ENCODE data around the gene ARL16. TPM values are rescaled to one million over a fixed set of nuclear protein-coding genes. Genes with fewer than 3 reads are reported as not detected.
A peak's percentile ranks its signal among the peaks of the same experiment; 100 is the strongest.

ARL16 gene
- total RNA-seq, 1 donor from 2014 or later, result 29.5 TPM

DNA sequence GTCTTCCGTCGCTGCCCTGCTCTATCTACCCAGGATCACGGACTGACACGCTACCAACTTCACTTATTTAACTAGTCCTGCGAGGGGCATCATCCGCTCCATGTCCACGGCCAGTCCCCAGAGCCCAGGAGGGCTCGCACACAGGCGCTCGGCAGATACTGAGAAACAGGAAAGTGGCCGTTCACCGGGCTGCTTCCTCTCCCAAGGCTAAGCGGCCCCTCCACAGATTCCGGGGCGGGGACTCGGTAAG, 17.6 kb downstream of the ARL16 start:
- no peaks in the 10 kb centered on the region for H3K27me3 Mint-ChIP-seq (ENCODE audit: low read depth)
- peak overlapping the region; percentile 74 for H3K27ac Mint-ChIP-seq (ENCODE audit: unreplicated experiment)
- TF ChIP-seq, protein P1, sequence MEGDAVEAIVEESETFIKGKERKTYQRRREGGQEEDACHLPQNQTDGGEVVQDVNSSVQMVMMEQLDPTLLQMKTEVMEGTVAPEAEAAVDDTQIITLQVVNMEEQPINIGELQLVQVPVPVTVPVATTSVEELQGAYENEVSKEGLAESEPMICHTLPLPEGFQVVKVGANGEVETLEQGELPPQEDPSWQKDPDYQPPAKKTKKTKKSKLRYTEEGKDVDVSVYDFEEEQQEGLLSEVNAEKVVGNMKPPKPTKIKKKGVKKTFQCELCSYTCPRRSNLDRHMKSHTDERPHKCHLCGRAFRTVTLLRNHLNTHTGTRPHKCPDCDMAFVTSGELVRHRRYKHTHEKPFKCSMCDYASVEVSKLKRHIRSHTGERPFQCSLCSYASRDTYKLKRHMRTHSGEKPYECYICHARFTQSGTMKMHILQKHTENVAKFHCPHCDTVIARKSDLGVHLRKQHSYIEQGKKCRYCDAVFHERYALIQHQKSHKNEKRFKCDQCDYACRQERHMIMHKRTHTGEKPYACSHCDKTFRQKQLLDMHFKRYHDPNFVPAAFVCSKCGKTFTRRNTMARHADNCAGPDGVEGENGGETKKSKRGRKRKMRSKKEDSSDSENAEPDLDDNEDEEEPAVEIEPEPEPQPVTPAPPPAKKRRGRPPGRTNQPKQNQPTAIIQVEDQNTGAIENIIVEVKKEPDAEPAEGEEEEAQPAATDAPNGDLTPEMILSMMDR (IDR thresholded peaks at IDR 0.05), result no peak
- H3K36me3 Mint-ChIP-seq (ENCODE audit: low read depth), result peaks cover 2% of the 10 kb centered on the region
- peak; percentile 61 for DNase-seq (ENCODE audit: low spot score)
- H3K9me3 Mint-ChIP-seq (ENCODE audit: low read depth), result no peaks in the 10 kb centered on the region
- H3K4me3 Mint-ChIP-seq (ENCODE audit: unreplicated experiment), result peak overlapping the region; percentile 94
- H3K4me1 Mint-ChIP-seq (ENCODE audit: low read depth), result peaks cover 26% of the 10 kb centered on the region

- Mint-ChIP-seq H3K4me3 (ENCODE audit: unreplicated experiment) (peak overlapping the region; percentile 94), H3K27ac (ENCODE audit: unreplicated experiment) (peak overlapping the region; percentile 74), H3K4me1 (ENCODE audit: low read depth) (peaks cover 26% of the 10 kb centered on the region), H3K9me3 (ENCODE audit: low read depth) (no peaks in the 10 kb centered on the region), H3K36me3 (ENCODE audit: low read depth) (peaks cover 2% of the 10 kb centered on the region), H3K27me3 (ENCODE audit: low read depth) (no peaks in the 10 kb centered on the region)
- DNase-seq (ENCODE audit: low spot score), result peak; percentile 68
- TF ChIP-seq, protein P1 (IDR thresholded peaks at IDR 0.05), result no peak
Observed at GRCh38 chr17:81665205-81666091, 18.1 kb downstream of the ARL16 start.

DNA sequence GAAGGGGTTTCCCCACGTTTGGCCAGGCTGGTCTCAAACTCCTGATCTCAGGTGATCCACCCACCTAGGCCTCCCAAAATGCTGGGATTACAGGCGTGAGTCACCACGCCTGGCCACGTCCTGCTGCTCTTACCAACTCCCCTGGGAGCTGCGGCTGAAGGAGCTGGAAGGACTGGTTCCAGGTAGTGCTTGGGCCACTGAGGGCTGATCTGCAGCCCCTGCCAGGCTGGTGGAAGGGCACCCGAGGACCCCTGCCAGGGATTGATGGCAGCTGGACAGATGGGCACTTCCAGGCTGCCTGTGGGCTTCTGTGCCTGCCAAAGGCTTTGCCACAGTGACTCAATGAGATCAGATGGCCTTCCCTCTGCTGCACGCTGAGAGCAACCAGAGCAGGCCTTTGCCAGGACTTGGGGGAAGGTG, 19.5 kb downstream of the ARL16 start:
- DNase-seq (ENCODE audit: low spot score), result no peak
- Mint-ChIP-seq H3K4me1 (ENCODE audit: low read depth) (peaks cover 26% of the 10 kb centered on the region), H3K9me3 (ENCODE audit: low read depth) (no peaks in the 10 kb centered on the region), H3K4me3 (ENCODE audit: unreplicated experiment) (no peak overlapping the region), H3K36me3 (ENCODE audit: low read depth) (no peaks in the 10 kb centered on the region), H3K27me3 (ENCODE audit: low read depth) (no peaks in the 10 kb centered on the region), H3K27ac (ENCODE audit: unreplicated experiment) (peak overlapping the region; percentile 41)
- TF ChIP-seq, protein P1 (IDR thresholded peaks at IDR 0.05), result no peak

DNA sequence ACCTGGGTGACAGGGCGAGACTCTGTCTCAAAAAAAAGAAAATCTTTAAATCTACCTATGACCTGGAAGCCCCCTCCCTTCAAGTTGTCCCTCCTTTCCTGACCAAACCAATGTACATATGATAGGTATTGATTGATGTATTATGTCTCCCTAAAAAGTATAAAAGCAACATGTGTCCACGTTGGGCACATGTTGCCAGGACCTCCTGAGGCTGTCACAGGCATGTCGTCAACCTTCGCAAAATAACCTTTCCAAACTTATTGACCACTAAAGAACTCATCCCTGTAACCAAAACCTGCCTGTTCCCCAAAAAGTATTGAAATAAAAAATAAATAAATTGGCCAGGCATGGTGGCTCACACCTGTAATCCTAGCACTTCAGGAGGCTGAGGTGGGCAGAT, 21.6 kb downstream of the ARL16 start:
- DNase-seq (ENCODE audit: low spot score), result no peak
- TF ChIP-seq, protein P1 (IDR thresholded peaks at IDR 0.05), result no peak
- Mint-ChIP-seq H3K4me1 (ENCODE audit: low read depth) (peaks cover 11% of the 10 kb centered on the region), H3K9me3 (ENCODE audit: low read depth) (no peaks in the 10 kb centered on the region), H3K27ac (ENCODE audit: unreplicated experiment) (no peak overlapping the region), H3K4me3 (ENCODE audit: unreplicated experiment) (no peak overlapping the region), H3K27me3 (ENCODE audit: low read depth) (no peaks in the 10 kb centered on the region), H3K36me3 (ENCODE audit: low read depth) (no peaks in the 10 kb centered on the region)

- no peaks in the 10 kb centered on the region for H3K27me3 Mint-ChIP-seq (ENCODE audit: low read depth)
- TF ChIP-seq, protein P1 (IDR thresholded peaks at IDR 0.05), result no peak
Observed at GRCh38 chr17:81660441-81660840, 23.2 kb downstream of the ARL16 start.

More at GRCh38 chr17:81660441-81660840, 23.2 kb downstream of the ARL16 start:
- Mint-ChIP-seq H3K4me1 (ENCODE audit: low read depth) (peaks cover 3% of the 10 kb centered on the region), H3K36me3 (ENCODE audit: low read depth) (no peaks in the 10 kb centered on the region), H3K27ac (ENCODE audit: unreplicated experiment) (no peak overlapping the region), H3K4me3 (ENCODE audit: unreplicated experiment) (no peak overlapping the region), H3K9me3 (ENCODE audit: low read depth) (no peaks in the 10 kb centered on the region)
- DNase-seq (ENCODE audit: low spot score), result no peak
